ENCODE data around the gene CYP4B1. TPM values are rescaled to one million over a fixed set of nuclear protein-coding genes. Genes with fewer than 3 reads are reported as not detected.

CYP4B1 gene
- total RNA-seq, 4 donors from 2014 or later: 224 to 730 (median 336) TPM

DNA sequence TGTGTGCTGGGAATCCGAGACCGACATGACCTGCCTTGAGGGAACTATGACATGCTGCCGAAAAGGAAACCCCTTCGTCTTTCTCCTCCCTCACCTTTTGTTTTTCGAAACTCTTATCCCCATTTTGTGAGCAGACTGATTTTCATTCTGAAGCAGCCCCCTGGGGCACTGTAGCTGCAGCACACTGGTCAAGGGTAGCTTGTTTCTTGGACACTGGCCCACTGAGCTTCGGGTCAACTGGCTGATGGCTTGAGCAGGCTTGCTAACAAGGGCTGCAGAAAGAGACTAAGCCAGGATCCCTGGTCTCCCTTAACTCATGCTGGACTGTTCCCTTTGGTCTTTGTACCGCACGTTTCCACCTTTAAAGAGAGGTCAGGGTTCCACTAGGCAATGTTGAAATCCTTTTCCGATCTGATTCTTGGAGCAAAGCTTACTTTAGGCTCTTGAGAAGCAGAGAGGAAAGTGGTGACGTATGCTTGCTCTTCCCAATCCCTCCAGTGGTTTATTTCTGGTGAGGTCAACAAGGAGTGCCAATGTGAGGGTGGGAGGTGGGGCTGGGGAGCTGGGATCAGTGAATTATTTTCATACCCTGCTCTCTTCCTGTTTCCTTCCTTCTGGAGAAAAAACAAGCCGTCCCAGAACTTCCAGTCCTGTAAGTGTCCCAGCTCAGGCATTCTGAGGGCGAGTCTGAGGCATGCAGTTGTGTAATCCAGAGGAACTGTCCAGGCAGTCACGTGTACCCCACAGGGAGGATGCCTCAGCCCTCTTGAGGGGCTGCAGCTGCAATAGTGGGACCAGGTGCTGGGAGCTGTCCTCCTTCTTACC, 7.6 kb downstream of the CYP4B1 start:
- TF ChIP-seq, protein P1, sequence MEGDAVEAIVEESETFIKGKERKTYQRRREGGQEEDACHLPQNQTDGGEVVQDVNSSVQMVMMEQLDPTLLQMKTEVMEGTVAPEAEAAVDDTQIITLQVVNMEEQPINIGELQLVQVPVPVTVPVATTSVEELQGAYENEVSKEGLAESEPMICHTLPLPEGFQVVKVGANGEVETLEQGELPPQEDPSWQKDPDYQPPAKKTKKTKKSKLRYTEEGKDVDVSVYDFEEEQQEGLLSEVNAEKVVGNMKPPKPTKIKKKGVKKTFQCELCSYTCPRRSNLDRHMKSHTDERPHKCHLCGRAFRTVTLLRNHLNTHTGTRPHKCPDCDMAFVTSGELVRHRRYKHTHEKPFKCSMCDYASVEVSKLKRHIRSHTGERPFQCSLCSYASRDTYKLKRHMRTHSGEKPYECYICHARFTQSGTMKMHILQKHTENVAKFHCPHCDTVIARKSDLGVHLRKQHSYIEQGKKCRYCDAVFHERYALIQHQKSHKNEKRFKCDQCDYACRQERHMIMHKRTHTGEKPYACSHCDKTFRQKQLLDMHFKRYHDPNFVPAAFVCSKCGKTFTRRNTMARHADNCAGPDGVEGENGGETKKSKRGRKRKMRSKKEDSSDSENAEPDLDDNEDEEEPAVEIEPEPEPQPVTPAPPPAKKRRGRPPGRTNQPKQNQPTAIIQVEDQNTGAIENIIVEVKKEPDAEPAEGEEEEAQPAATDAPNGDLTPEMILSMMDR (IDR thresholded peaks at IDR 0.05; ENCODE audit: low read depth): no peak

DNA sequence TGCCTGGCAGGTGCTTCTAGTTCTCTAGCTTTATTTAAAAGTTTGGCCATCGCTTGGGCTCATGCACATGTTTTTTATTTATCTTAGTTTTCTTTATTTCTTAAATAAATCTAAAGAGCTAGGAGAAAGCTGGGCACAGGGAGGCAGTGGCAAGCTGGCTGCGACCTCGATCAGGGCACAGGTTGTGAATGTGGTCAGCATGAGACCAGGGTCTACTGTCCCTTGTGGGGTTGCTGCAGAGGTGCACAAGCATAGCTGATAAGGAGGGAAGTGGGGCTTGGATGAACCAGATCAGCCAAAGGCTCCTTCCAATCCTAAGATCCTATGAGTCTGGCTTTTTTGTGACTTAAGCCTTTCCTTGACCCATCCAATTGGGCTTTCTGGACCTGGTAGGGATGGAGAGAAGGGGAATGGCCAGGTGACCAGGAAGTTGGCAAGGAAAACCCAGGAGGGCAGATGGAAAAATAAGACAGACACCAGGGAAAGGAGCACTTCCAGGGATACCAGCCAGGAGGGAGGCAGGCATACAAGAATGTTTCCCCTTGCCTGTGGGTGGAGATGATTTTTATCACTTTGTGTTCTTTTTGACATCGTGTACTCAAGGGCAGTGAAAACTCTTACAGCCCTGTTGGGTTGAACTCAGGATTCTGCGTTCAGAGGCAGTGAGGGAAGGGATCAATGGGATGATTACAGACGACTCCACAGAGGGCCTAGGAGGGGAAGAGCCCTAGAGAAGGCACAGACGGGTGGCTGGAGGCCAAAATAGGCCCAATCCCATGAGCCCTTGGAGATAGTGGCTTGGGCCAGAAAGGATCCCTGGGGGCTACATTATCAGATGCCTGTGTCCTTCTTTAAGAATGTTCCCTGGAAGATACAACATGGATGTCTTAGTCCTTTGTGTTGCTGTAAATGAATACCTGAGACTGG, 8.5 kb downstream of the CYP4B1 start:
- TF ChIP-seq, protein P1 (IDR thresholded peaks at IDR 0.05; ENCODE audit: low read depth): no peak

DNA sequence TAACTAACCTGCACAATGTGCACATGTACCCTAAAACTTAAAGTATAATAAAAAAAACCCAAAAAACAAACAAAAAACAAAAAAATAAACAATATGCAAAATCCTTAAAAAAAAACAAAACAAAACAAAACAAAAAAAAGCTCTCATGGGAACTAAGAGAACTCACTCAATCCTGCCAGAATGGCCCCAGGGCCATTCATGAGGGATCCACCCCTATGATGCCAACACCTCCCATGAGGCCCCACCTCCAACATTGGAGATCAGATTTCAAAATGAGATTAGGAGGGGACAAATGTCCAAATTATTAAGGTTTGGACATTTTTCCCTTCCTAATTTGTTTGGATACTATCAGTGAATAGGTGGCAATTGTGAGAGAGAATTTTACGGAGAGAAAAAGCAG, 10.2 kb downstream of the CYP4B1 start:
- TF ChIP-seq, protein P1 (IDR thresholded peaks at IDR 0.05; ENCODE audit: low read depth): no peak

DNA sequence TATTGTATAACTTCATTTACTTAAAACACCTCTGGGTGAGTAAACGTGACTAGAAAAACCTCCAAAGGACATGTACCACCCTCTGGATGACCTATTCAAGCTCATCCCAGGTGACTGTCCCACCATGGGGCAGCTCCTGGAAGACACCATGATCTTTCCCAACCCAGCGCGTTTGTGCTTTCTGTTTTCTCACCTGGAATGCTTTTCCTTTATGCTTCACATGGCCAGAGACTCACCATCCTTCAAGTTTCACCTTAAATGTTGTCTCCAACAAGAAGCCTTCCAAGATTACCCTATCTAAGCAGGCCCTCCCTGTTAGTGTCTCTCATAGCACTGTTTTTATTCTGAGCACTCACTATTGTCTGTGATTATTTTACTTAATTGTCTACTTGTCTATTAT, 11.1 kb downstream of the CYP4B1 start:
- TF ChIP-seq, protein P1 (IDR thresholded peaks at IDR 0.05; ENCODE audit: low read depth): no peak

DNA sequence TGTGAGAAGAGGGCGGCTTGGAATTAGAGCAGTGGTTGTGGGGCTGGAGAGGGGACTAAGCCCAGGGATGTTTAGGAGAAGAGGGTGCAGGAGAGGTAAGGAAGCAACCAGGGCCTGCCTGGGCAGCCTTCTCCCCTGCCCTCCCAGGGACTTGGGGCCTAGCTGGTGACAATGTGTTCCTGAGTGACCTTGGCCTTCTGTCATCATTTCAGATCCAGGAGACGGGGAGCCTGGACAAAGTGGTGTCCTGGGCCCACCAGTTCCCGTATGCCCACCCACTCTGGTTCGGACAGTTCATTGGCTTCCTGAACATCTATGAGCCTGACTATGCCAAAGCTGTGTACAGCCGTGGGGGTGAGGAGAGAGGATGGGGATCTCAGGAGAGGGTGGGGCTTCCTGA, 11.8 kb downstream of the CYP4B1 start:
- TF ChIP-seq, protein P1 (IDR thresholded peaks at IDR 0.05; ENCODE audit: low read depth): no peak

DNA sequence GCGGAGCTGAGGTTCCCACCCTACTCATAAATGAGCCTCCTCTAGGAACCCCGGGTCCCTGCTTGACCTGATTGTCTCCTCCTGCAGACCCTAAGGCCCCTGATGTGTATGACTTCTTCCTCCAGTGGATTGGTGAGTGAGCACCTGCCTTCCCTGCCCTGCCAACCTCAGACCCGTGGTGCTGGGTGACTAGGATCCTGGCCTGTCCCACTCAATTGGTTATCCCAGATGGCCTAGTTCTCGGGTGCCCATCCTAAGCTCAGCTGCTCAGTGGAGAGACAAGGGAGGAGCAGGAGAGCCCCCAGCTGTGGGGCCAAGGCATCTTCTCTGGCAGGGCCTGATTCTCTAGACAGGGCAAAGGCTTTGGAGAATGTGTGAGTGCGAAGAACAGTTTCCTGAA, 12.2 kb downstream of the CYP4B1 start:
- TF ChIP-seq, protein P1 (IDR thresholded peaks at IDR 0.05; ENCODE audit: low read depth): no peak
